Panc1 (cell line): ENCODE results near the gene SLC22A5. TPM values are rescaled to one million over a fixed set of nuclear protein-coding genes. Genes with fewer than 3 reads are reported as not detected.

Experiments used
- ATAC-seq: fragments of 200-7000 bp; cut with Tn5 transposase; 2 replicates; pipeline ENCODE4 v1.9.1; 2020; ENCODE audit warnings: mild to moderate bottlenecking, moderate library complexity
- BruUV-seq: library from RNA; stranded (reverse); fragments of 400-500 nt; replicated peaks from 2 replicates; lab custom pipeline; 2021; lab: Mats Ljungman, UMichigan
- CTCF ChIA-PET: fragments of 300-600 bp; sonication (Branson Sonifier 250); formaldehyde crosslinking; loops from one replicate; lab custom pipeline; 2022; ENCODE audit warnings: antibody characterized with exemption; lab: Charles Lee
- POLR2A ChIA-PET: fragments of 300-600 bp; sonication (Branson Sonifier 250); formaldehyde crosslinking; loops from one replicate; lab custom pipeline; 2022; ENCODE audit warnings: antibody characterized with exemption; lab: Charles Lee
- DNase-seq: peaks from one replicate; pipeline ENCODE4 v3.0.0-alpha.2; 2010; ENCODE audit warnings: low read depth, low spot score
- H3K27ac ChIP-seq: 2 replicates; pipeline ENCODE4 v1.5.1; 2011; ENCODE audit warnings: mild to moderate bottlenecking, low read length, inconsistent platforms
- H3K27me3 ChIP-seq: fragments of 200-500 bp; sonication (Bioruptor generic); 2 replicates; pipeline ENCODE4 v1.6.0; 2014; ENCODE audit warnings: low read length, inconsistent platforms; ENCODE audit not compliant: control insufficient read depth, insufficient read depth
- H3K36me3 ChIP-seq: fragments of 200-500 bp; sonication (Bioruptor generic); 2 replicates; pipeline ENCODE4 v1.5.1; 2014; ENCODE audit warnings: inconsistent platforms, mild to moderate bottlenecking, low read length, moderate library complexity; ENCODE audit not compliant: control insufficient read depth, insufficient read depth
- H3K4me1 ChIP-seq: 2 replicates; pipeline ENCODE4 v1.5.1; 2011; ENCODE audit warnings: inconsistent platforms, mild to moderate bottlenecking, low read length, moderate library complexity; ENCODE audit not compliant: control insufficient read depth, insufficient read depth
- H3K4me3 ChIP-seq, 2 experiments: 2 replicates each; pipeline ENCODE4 v1.5.1; 2011 to 2012; ENCODE audit warnings: low read depth in 2 of 2, low read length in 2 of 2, mild to moderate bottlenecking in 2 of 2, inconsistent platforms in 1 of 2, moderate library complexity in 1 of 2
- H3K9me3 ChIP-seq: fragments of 200-500 bp; sonication (Bioruptor generic); 2 replicates; pipeline ENCODE4 v1.5.1; 2014; ENCODE audit warnings: low read depth, mild to moderate bottlenecking, inconsistent platforms, low read length, moderate library complexity; ENCODE audit not compliant: control insufficient read depth, insufficient read depth
- POLR2AphosphoS5 ChIP-seq: IDR thresholded peaks from 2 replicates; pipeline ENCODE4 v1.6.1; 2012; ENCODE audit warnings: mild to moderate bottlenecking, low read depth, low read length, moderate library complexity
- SIN3A ChIP-seq: IDR thresholded peaks from 2 replicates; pipeline ENCODE4 v1.6.1; 2012; ENCODE audit warnings: low read depth, mild to moderate bottlenecking, low read length, moderate library complexity, borderline replicate concordance; ENCODE audit not compliant: insufficient read depth
- TCF7L2 ChIP-seq: IDR thresholded peaks from 2 replicates; pipeline ENCODE4 v1.6.1; 2011; ENCODE audit warnings: mild to moderate bottlenecking, low read depth, low read length, inconsistent platforms
- in situ Hi-C: cut with HindIII; loops from 2 replicates; pipeline ENCODE4 v1.10.0; 2016; ENCODE audit warnings: low sequenced_read_pairs, low pct_unique_long_range_greater_than_20kb
- intact Hi-C: fragments of 100-400 bp; cut with micrococcal nuclease; formaldehyde crosslinking; loops from one replicate; pipeline ENCODE4 v1.10.0; 2022; ENCODE audit not compliant: unreplicated experiment
- total RNA-seq: library from RNA; stranded (reverse); gene quantifications from one replicate; pipeline ENCODE4 v1.2.1, GENCODE V29; 2021; ENCODE audit not compliant: unreplicated experiment
- TF ChIP-seq, protein P1 (sequence below), 2 experiments: IDR thresholded peaks; 2 replicates each; pipeline ENCODE4 v1.6.1; 2011 to 2012; ENCODE audit warnings: low read depth in 2 of 2, control low read depth in 1 of 2, low read length in 1 of 2, mild to moderate bottlenecking in 1 of 2, moderate library complexity in 1 of 2; ENCODE audit not compliant: insufficient read depth in 1 of 2
- TF ChIP-seq, protein P2 (sequence below): fragments of 450-650 bp; IDR thresholded peaks from 2 replicates; pipeline ENCODE4 v1.5.1; 2017; ENCODE audit warnings: mild to moderate bottlenecking

Gene SLC22A5
- total RNA-seq, 1 experiment from 2014 or later, result 9.5 TPM

GRCh38 chr5:132417889-132418485 is 48.5 kb downstream of the SLC22A5 start:
- Histone ChIP-seq H3K4me3 (no peak overlapping the region), H3K9me3 (peaks cover 5% of the 10 kb centered on the region; the same call in 1 of the 2 replicates), H3K4me1 (peaks cover 55% of the 10 kb centered on the region), H3K27me3 (no peaks in the 10 kb centered on the region), H3K36me3 (no peaks in the 10 kb centered on the region), H3K27ac (peak overlapping the region; percentile 52; the same call in 1 of the 2 replicates)
- TF ChIP-seq TCF7L2, result no peak
- TF ChIP-seq, protein P1, sequence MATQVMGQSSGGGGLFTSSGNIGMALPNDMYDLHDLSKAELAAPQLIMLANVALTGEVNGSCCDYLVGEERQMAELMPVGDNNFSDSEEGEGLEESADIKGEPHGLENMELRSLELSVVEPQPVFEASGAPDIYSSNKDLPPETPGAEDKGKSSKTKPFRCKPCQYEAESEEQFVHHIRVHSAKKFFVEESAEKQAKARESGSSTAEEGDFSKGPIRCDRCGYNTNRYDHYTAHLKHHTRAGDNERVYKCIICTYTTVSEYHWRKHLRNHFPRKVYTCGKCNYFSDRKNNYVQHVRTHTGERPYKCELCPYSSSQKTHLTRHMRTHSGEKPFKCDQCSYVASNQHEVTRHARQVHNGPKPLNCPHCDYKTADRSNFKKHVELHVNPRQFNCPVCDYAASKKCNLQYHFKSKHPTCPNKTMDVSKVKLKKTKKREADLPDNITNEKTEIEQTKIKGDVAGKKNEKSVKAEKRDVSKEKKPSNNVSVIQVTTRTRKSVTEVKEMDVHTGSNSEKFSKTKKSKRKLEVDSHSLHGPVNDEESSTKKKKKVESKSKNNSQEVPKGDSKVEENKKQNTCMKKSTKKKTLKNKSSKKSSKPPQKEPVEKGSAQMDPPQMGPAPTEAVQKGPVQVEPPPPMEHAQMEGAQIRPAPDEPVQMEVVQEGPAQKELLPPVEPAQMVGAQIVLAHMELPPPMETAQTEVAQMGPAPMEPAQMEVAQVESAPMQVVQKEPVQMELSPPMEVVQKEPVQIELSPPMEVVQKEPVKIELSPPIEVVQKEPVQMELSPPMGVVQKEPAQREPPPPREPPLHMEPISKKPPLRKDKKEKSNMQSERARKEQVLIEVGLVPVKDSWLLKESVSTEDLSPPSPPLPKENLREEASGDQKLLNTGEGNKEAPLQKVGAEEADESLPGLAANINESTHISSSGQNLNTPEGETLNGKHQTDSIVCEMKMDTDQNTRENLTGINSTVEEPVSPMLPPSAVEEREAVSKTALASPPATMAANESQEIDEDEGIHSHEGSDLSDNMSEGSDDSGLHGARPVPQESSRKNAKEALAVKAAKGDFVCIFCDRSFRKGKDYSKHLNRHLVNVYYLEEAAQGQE (IDR thresholded peaks at IDR 0.05; ENCODE audit: insufficient read depth in 1 of 2, low read depth in 2 of 2, low read length in 1 of 2), result no peak
- TF ChIP-seq SIN3A, result no peak
- TF ChIP-seq, protein P2, sequence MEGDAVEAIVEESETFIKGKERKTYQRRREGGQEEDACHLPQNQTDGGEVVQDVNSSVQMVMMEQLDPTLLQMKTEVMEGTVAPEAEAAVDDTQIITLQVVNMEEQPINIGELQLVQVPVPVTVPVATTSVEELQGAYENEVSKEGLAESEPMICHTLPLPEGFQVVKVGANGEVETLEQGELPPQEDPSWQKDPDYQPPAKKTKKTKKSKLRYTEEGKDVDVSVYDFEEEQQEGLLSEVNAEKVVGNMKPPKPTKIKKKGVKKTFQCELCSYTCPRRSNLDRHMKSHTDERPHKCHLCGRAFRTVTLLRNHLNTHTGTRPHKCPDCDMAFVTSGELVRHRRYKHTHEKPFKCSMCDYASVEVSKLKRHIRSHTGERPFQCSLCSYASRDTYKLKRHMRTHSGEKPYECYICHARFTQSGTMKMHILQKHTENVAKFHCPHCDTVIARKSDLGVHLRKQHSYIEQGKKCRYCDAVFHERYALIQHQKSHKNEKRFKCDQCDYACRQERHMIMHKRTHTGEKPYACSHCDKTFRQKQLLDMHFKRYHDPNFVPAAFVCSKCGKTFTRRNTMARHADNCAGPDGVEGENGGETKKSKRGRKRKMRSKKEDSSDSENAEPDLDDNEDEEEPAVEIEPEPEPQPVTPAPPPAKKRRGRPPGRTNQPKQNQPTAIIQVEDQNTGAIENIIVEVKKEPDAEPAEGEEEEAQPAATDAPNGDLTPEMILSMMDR, result no peak
- TF ChIP-seq POLR2AphosphoS5, result no peak
- POLR2A ChIA-PET, result no interaction called here
- no peak for DNase-seq
- in situ Hi-C loops, result no loop called here
- no peak for ATAC-seq
- intact Hi-C loops, result loop anchor here (2.0 kb wide), 1 partner anchor 83 kb away; no protein-coding TSS in a partner anchor
- CTCF ChIA-PET, result interaction anchor here (0.8 kb wide), 1 partner anchor 36 kb away, joined by 3 read pairs; no protein-coding TSS in a partner anchor
- no TSS peak for BruUV-seq

DNA sequence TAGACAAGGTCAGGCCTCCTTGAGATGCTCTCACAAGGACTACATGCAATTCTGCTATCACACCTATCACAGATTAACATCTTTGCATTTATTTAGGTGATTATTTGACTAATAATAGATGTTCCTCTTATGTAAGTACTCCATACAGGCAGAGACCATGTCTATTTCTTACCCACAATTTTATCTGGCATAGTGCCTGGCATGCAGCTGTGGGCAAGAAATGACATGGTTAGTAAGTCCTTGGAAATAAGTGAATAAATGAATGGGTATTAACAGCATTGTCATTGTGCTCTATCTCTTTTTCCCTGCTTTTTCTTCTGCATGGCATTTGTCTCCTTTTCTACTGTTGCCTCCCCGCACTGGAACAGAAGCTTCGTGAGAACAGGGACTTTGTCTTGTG is 49.4 kb downstream of the SLC22A5 start:
- intact Hi-C loops, result loop anchor here (2.0 kb wide), 1 partner anchor 82 kb away; no protein-coding TSS in a partner anchor
- H3K4me1 ChIP-seq, result peaks cover 60% of the 10 kb centered on the region
- ATAC-seq, result no peak
- peak overlapping the region; percentile 82 for H3K27ac ChIP-seq
- no peaks in the 10 kb centered on the region for H3K9me3 ChIP-seq
- TF ChIP-seq, protein P1 (IDR thresholded peaks at IDR 0.05; ENCODE audit: insufficient read depth in 1 of 2, low read depth in 2 of 2, low read length in 1 of 2), result no peak
- TF ChIP-seq, protein P2, result no peak
- TF ChIP-seq POLR2AphosphoS5 (no peak), TCF7L2 (no peak), SIN3A (no peak)
- no peaks in the 10 kb centered on the region for H3K36me3 ChIP-seq
- no TSS peak for BruUV-seq
- H3K4me3 ChIP-seq, result no peak overlapping the region
- no peak for DNase-seq
- in situ Hi-C loops, result no loop called here
- no peaks in the 10 kb centered on the region for H3K27me3 ChIP-seq
- CTCF ChIA-PET, result no interaction called here
- POLR2A ChIA-PET, result no interaction called here
